Transverse colon (tissue), 4 donors: ENCODE results near the gene COL19A1. TPM values are rescaled to one million over a fixed set of nuclear protein-coding genes. Genes with fewer than 3 reads are reported as not detected.

Experiments
- DNase-seq: peaks from one replicate; pipeline ENCODE4 v3.0.0-alpha.2; 2019
- H3K27ac ChIP-seq, 4 donors: fragments of 200-600 bp; sonication (generic); 2 replicates each; pipeline ENCODE4 v1.5.1; 2016 to 2018; ENCODE audit warnings: inconsistent platforms in 4 of 4
- H3K27me3 ChIP-seq: fragments of 200-600 bp; sonication (generic); 2 replicates; pipeline ENCODE4 v1.5.1; 2017; ENCODE audit warnings: inconsistent platforms
- H3K36me3 ChIP-seq, 4 donors: fragments of 200-600 bp; sonication (generic); 2 replicates each; pipeline ENCODE4 v1.5.1; 2017 to 2019; ENCODE audit warnings: inconsistent platforms in 4 of 4
- H3K4me1 ChIP-seq, 4 donors: fragments of 200-600 bp; sonication (generic); 2 replicates each; pipeline ENCODE4 v1.5.1; 2017 to 2020; ENCODE audit warnings: inconsistent platforms in 4 of 4
- H3K4me3 ChIP-seq, 4 donors: fragments of 200-600 bp; sonication (generic); 1 replicate in 1 of 4; 2 replicates in 3 of 4; pipeline versions ENCODE4 v1.5.1 to v1.6.1; 2017 to 2019; ENCODE audit warnings: inconsistent platforms in 4 of 4
- H3K9me3 ChIP-seq, 2 donors: fragments of 200-600 bp; sonication (generic); 2 replicates each; pipeline ENCODE4 v1.5.1; 2017 to 2019; ENCODE audit warnings: inconsistent platforms in 2 of 2
- EP300 ChIP-seq: sonication (generic); formaldehyde crosslinking; IDR thresholded peaks from one replicate; pipeline ENCODE4 v1.6.1; 2017; ENCODE audit warnings: antibody characterized with exemption, low read depth
- POLR2A ChIP-seq: fragments of 450-650 bp; IDR thresholded peaks from one replicate; pipeline ENCODE4 v1.6.1; 2016; ENCODE audit warnings: antibody characterized with exemption, mild to moderate bottlenecking, moderate library complexity
- POLR2AphosphoS5 ChIP-seq, 3 donors: sonication (generic); formaldehyde crosslinking; IDR thresholded peaks; one replicate each; pipeline ENCODE4 v1.6.1; 2016; ENCODE audit warnings: antibody characterized with exemption in 3 of 3
- WGBS, 2 donors: methylation state at CpG; one replicate each; pipeline ENCODE4 v1.1.5; 2018; ENCODE audit warnings: low coverage in 1 of 2; 5-methylcytosine and 5-hydroxymethylcytosine counted together
- in situ Hi-C, 4 donors: fragments of 200-750 bp; cut with MboI; loops; one replicate each; pipeline versions ENCODE4 v1.15.0 to v1.15.1; 2017; ENCODE audit warnings: low sequenced_read_pairs in 3 of 4, low pct_ligation_motif_present in 1 of 4, low pct_unique_long_range_greater_than_20kb in 1 of 4
- intact Hi-C: fragments of 100-400 bp; cut with DNase I; formaldehyde crosslinking; loops from one replicate; pipeline ENCODE4 v1.15.1; 2023; ENCODE audit warnings: low total_unique reads
- total RNA-seq, 4 donors: library from RNA; depleted of rRNA; stranded (reverse); fragments of >200 nt; gene quantifications; one replicate each; pipeline ENCODE4 v1.1.0, GENCODE V29; 2016
- TF ChIP-seq, protein P1 (sequence below), 5 experiments: fragments of 200-600 bp in 3 of 5; fragments of 450-650 bp in 2 of 5; sonication (generic) in 3 of 5; IDR thresholded peaks; 1 replicate in 2 of 5; 2 replicates in 3 of 5; pipeline ENCODE4 v1.5.1; 2016 to 2017; ENCODE audit warnings: antibody characterized with exemption in 5 of 5, inconsistent platforms in 3 of 5, mild to moderate bottlenecking in 2 of 5, moderate library complexity in 1 of 5

The COL19A1 gene
- total RNA-seq, 4 donors from 2014 or later, result 0.27 to 3.3 (median 0.37) TPM; not detected in 1

DNA sequence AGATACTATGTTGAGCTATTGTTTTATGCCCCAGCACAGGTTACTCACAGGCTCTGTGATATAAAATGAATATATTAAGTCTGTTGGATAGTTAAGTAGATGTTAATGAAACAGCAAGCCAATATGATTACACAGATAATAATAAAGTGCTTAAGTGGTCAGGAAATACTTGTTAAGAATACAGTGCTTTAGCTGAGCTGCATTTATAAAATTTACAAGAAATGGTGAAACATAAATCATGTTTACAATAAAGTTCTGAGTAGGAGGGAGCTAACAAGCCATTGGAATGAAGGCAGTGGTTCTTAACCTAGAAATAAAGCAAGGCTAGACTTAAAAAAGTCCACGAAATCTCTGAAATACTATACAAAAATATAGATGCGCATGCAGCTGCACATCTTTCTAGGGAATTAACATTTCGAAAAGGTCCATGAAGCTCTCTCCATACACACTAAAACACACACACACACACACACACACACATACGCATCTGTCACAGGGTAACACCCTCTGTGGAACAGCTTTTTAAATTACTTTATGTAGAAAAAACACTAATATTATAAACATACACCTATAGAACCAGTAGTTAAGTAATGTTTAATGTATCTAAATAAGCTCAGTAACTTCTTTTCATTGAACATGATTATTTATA lies 349.2 kb downstream of the COL19A1 start:
- Histone ChIP-seq H3K27ac (no peak overlapping the region), H3K36me3 (no peaks in the 10 kb centered on the region), H3K27me3 (no peaks in the 10 kb centered on the region), H3K9me3 (no peaks in the 10 kb centered on the region), H3K4me1 (peaks cover 0 to 4% (median 2%) of the 10 kb centered on the region in 4 donors), H3K4me3 (no peak overlapping the region)
- TF ChIP-seq EP300, result no peak
- TF ChIP-seq, protein P1, sequence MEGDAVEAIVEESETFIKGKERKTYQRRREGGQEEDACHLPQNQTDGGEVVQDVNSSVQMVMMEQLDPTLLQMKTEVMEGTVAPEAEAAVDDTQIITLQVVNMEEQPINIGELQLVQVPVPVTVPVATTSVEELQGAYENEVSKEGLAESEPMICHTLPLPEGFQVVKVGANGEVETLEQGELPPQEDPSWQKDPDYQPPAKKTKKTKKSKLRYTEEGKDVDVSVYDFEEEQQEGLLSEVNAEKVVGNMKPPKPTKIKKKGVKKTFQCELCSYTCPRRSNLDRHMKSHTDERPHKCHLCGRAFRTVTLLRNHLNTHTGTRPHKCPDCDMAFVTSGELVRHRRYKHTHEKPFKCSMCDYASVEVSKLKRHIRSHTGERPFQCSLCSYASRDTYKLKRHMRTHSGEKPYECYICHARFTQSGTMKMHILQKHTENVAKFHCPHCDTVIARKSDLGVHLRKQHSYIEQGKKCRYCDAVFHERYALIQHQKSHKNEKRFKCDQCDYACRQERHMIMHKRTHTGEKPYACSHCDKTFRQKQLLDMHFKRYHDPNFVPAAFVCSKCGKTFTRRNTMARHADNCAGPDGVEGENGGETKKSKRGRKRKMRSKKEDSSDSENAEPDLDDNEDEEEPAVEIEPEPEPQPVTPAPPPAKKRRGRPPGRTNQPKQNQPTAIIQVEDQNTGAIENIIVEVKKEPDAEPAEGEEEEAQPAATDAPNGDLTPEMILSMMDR (IDR thresholded peaks at IDR 0.05), result no peak
- no peak for TF ChIP-seq POLR2A
- no peak for TF ChIP-seq POLR2AphosphoS5 (IDR thresholded peaks at IDR 0.05)
- WGBS, 2 donors, result 75 to 79% methylated on average over 4 of the region's 4 CpGs
- in situ Hi-C loops, result loop anchor here in 2 of 4 donors (10.0 to 25.0 kb wide), 2 partner anchors 149 to 672 kb away; no protein-coding TSS in a partner anchor
- no peak for DNase-seq
- intact Hi-C loops, result no loop called here

DNA sequence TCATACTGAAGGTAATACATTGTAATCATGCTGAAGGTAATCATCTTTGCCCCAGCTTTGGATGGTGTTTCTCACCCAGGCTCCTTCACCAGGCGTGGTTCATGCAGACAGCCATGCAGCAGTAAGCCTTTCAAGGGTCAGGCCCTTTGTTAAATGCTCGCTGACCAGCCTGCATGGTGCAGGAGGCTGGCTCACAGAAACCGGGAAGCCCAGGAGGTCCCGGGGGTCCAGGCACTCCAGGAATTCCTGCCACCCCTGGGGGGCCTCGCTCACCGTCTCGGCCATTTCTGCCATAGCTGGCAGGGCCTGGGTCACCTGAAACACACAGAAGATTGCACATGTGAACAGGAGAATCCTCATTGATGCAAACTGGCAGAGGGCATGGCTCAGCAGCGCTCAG lies 350.4 kb downstream of the COL19A1 start:
- intact Hi-C loops, result no loop called here
- Histone ChIP-seq H3K27me3 (no peaks in the 10 kb centered on the region), H3K4me3 (no peak overlapping the region), H3K36me3 (no peaks in the 10 kb centered on the region), H3K9me3 (no peaks in the 10 kb centered on the region), H3K27ac (no peak overlapping the region), H3K4me1 (peaks cover 0 to 15% (median 7%) of the 10 kb centered on the region in 4 donors)
- in situ Hi-C loops, result loop anchor here in 2 of 4 donors (10.0 to 25.0 kb wide), 2 partner anchors 148 to 671 kb away; no protein-coding TSS in a partner anchor
- WGBS, 2 donors, result 73 to 90% methylated on average over 2 to 8 of the region's 8 CpGs
- TF ChIP-seq EP300, result no peak
- TF ChIP-seq POLR2AphosphoS5 (IDR thresholded peaks at IDR 0.05), result no peak
- TF ChIP-seq, protein P1 (IDR thresholded peaks at IDR 0.05), result no peak
- TF ChIP-seq POLR2A, result no peak
- DNase-seq, result no peak

DNA sequence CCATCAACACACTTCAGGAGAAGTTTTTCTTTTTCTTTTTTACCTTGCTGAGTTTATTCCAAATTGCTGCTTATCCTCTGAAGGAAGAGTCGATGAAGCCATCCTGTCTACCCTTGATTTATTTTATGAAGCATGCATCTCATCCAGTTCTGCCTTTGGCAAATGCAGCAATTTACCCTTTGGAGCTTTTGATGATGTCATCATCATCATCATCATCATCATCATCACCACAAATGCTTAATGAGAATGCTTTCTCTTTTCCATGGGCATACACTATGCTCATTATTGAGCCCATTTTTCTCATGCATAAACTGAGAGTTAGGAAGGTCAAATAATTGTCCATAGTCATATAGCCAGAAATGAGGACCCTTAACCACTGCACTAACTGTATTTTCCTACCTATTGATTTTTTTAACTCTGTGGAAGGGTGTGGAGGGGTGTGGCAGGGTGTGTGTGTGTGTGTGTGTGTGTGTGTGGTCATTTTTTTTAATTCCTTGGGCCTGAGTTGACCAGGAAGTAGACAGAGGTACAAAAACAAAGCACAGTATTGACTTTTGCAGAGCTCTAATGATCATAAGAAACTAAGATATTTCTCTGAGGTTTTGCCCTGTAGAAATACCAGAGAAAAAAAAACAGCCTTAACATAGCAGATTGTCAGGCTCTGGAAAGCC lies 353.7 kb downstream of the COL19A1 start:
- in situ Hi-C loops, result loop anchor here in 2 of 4 donors (10.0 to 25.0 kb wide), 2 partner anchors 145 to 667 kb away; no protein-coding TSS in a partner anchor

More for the DNA sequence above, 353.7 kb downstream of the COL19A1 start:
- 50 to 60% methylated on average over 1 of the region's 1 CpG for WGBS, 2 donors
- TF ChIP-seq, protein P1 (IDR thresholded peaks at IDR 0.05), result no peak
- no peak for TF ChIP-seq POLR2AphosphoS5 (IDR thresholded peaks at IDR 0.05)
- TF ChIP-seq POLR2A, result no peak
- no peak for TF ChIP-seq EP300
- Histone ChIP-seq H3K4me3 (no peak overlapping the region), H3K4me1 (peaks cover 0 to 18% (median 7%) of the 10 kb centered on the region in 4 donors), H3K27ac (no peak overlapping the region), H3K36me3 (no peaks in the 10 kb centered on the region), H3K27me3 (no peaks in the 10 kb centered on the region), H3K9me3 (no peaks in the 10 kb centered on the region)
- intact Hi-C loops, result no loop called here
- DNase-seq, result no peak
